Measurements from ENCODE around the gene ONECUT3. TPM values are rescaled to one million over a fixed set of nuclear protein-coding genes. Genes with fewer than 3 reads are reported as not detected.

ONECUT3 gene
- total RNA-seq, 1 experiment from 2014 or later, result 20.0 TPM

DNA sequence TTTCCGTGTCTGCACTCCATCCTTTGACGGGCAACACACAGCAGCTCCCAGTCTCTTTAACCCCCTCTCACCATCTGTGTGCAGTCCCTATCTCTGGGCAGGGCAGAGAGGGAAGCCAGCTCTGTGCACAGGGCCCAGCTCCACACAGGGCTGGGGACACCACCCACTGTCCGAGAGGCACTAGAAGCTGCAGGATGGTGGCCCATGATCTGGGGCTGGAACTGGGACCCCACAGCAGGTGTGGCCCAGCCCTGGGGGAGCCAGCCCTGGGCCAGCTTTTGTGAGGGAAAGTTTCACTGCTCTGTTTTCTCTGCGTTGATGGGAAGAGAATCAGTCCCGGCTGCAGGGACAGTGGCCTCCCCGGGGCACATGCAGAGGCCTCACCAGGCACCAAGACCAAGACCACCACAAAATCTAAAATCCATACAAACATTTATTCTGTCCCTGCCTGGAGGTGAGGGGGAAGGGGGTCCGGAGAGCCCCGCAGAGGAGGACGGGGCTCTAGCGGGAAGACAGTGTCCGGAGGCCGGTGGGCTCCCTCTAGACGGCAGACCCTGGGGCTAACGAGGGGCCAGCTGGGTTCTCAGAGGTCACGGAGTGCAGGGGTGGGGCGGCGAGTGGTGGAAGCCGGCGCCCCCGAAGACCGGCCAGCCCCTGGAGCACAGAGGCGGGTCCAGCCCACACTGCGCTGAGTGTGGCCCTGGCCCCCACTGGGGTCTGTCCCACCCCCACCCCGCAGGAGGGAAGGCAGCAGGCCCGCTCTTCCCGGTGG is 61.7 kb downstream of the ONECUT3 start:
- TF ChIP-seq, protein P1, sequence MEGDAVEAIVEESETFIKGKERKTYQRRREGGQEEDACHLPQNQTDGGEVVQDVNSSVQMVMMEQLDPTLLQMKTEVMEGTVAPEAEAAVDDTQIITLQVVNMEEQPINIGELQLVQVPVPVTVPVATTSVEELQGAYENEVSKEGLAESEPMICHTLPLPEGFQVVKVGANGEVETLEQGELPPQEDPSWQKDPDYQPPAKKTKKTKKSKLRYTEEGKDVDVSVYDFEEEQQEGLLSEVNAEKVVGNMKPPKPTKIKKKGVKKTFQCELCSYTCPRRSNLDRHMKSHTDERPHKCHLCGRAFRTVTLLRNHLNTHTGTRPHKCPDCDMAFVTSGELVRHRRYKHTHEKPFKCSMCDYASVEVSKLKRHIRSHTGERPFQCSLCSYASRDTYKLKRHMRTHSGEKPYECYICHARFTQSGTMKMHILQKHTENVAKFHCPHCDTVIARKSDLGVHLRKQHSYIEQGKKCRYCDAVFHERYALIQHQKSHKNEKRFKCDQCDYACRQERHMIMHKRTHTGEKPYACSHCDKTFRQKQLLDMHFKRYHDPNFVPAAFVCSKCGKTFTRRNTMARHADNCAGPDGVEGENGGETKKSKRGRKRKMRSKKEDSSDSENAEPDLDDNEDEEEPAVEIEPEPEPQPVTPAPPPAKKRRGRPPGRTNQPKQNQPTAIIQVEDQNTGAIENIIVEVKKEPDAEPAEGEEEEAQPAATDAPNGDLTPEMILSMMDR (IDR thresholded peaks at IDR 0.05; ENCODE audit: unreplicated experiment), result no peak
- BruUV-seq (replicated peaks), result no TSS peak
- intact Hi-C loops (cut with micrococcal nuclease; ENCODE audit: unreplicated experiment), result no loop called here
- H3K36me3 Mint-ChIP-seq (ENCODE audit: insufficient read depth, unreplicated experiment), result peaks cover 38% of the 10 kb centered on the region
- no peak overlapping the region for H3K27ac Mint-ChIP-seq (ENCODE audit: unreplicated experiment)
- no peaks in the 10 kb centered on the region for H3K27me3 Mint-ChIP-seq (ENCODE audit: unreplicated experiment)
- CTCF ChIA-PET, result no interaction called here
- no peak overlapping the region for H3K4me3 Mint-ChIP-seq (ENCODE audit: low read depth, unreplicated experiment)
- no peak for DNase-seq
- H3K9me3 Mint-ChIP-seq (ENCODE audit: low read depth, unreplicated experiment), result no peaks in the 10 kb centered on the region
- peaks cover 23% of the 10 kb centered on the region for H3K4me1 Mint-ChIP-seq (ENCODE audit: low read depth, unreplicated experiment)

DNA sequence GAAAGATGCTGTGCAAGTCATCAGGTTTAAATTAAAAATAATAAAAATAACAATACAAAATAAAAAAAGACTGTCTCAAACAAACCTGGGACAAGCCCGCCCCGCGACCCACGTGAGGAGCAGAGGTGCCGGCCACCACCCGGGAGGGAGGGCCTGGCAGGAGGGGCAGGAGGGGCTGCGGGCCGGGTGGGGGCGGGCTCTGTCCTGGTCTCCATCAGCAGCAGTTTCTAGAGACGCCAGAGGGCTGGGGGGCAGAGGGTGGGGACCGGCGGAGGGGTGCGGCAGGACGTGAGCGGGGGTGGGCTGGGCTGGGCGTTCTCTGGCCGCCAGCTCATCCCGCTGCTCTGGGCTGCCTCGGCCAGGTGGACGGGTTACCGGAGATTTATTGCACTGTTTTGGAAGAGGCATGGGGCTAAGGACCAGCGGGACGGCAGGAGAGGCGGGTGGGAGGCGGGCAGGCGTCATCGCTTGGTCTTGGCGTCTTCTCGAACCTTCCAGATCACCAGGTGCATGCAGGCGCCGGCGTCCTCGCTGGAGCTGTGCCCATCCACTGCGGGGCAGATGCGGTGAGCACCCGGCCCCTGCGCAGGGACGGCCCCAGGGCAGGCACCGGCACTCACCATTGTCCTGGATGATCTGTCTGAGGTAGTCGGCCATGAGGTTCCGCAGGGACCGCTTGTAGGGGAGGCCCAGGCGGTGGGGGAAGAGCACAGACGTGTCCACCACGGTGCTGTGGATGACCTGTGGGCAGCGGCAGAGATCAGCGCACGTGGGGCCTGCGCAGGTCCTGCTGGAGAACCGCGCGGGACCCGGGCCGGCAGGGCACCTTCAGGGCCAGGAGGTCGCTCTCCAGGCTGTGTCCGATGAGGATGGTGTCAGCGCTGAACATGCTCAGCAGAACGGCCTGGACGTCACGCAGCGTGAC is 62.6 kb downstream of the ONECUT3 start:
- H3K4me1 Mint-ChIP-seq (ENCODE audit: low read depth, unreplicated experiment), result peaks cover 19% of the 10 kb centered on the region
- CTCF ChIA-PET, result no interaction called here
- peaks cover 39% of the 10 kb centered on the region for H3K36me3 Mint-ChIP-seq (ENCODE audit: insufficient read depth, unreplicated experiment)
- no peak overlapping the region for H3K27ac Mint-ChIP-seq (ENCODE audit: unreplicated experiment)
- no peaks in the 10 kb centered on the region for H3K27me3 Mint-ChIP-seq (ENCODE audit: unreplicated experiment)
- TF ChIP-seq, protein P1 (IDR thresholded peaks at IDR 0.05; ENCODE audit: unreplicated experiment), result no peak
- no peaks in the 10 kb centered on the region for H3K9me3 Mint-ChIP-seq (ENCODE audit: low read depth, unreplicated experiment)
- no TSS peak for BruUV-seq (replicated peaks)
- no peak overlapping the region for H3K4me3 Mint-ChIP-seq (ENCODE audit: low read depth, unreplicated experiment)
- DNase-seq, result no peak
- intact Hi-C loops (cut with micrococcal nuclease; ENCODE audit: unreplicated experiment), result no loop called here

DNA sequence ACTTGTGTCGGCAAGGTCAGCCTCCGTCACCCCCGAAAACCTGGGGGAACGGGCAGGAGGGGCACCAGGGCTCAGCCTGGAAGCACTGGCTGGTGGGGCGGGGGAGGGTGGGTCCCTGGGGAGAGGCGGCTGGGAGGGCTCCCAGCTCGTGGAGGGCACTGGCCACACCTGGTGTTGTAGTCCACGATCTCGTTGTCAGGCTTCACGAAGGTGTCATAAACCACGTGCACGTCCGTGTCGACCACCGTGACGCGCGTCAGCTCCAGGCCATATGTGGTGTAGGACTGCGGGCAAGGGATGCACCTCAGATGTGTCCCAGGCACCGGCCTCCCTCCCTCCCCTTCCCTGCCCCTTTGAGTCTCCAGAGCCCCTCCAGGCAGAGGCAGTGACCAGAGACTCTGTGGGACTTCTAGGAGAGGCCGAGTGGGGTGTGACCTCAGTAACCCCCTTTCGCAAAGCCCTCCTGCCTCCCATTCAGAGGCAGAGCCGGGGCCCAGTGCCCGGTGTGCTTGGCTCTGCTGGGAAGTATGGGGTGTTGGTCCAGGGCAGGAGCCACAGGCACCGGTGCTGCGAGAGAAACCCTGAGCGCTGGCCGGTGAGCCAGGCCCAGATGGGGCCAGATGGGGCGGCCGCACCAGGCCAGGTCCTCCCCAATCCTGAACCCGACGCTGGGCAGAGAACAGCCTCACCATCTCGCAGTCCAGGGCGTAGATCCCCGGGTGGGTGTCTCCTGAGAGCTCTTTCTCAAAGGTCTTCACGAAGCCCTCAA is 63.4 kb downstream of the ONECUT3 start:
- CTCF ChIA-PET, result no interaction called here

More for the DNA sequence above, 63.4 kb downstream of the ONECUT3 start:
- Mint-ChIP-seq H3K36me3 (ENCODE audit: insufficient read depth, unreplicated experiment) (peaks cover 41% of the 10 kb centered on the region), H3K4me3 (ENCODE audit: low read depth, unreplicated experiment) (no peak overlapping the region), H3K9me3 (ENCODE audit: low read depth, unreplicated experiment) (no peaks in the 10 kb centered on the region), H3K27me3 (ENCODE audit: unreplicated experiment) (no peaks in the 10 kb centered on the region), H3K27ac (ENCODE audit: unreplicated experiment) (no peak overlapping the region), H3K4me1 (ENCODE audit: low read depth, unreplicated experiment) (peaks cover 11% of the 10 kb centered on the region)
- TF ChIP-seq, protein P1 (IDR thresholded peaks at IDR 0.05; ENCODE audit: unreplicated experiment), result no peak
- no TSS peak for BruUV-seq (replicated peaks)
- DNase-seq, result no peak
- intact Hi-C loops (cut with micrococcal nuclease; ENCODE audit: unreplicated experiment), result no loop called here

All from Calu3 (cell line).